ENCODE data around the gene ESPN. TPM values are rescaled to one million over a fixed set of nuclear protein-coding genes. Genes with fewer than 3 reads are reported as not detected.

Gene ESPN
- polyA plus RNA-seq, 1 of the 3 experiments (the other 2 are of a cell fraction) = 0.33 TPM

DNA sequence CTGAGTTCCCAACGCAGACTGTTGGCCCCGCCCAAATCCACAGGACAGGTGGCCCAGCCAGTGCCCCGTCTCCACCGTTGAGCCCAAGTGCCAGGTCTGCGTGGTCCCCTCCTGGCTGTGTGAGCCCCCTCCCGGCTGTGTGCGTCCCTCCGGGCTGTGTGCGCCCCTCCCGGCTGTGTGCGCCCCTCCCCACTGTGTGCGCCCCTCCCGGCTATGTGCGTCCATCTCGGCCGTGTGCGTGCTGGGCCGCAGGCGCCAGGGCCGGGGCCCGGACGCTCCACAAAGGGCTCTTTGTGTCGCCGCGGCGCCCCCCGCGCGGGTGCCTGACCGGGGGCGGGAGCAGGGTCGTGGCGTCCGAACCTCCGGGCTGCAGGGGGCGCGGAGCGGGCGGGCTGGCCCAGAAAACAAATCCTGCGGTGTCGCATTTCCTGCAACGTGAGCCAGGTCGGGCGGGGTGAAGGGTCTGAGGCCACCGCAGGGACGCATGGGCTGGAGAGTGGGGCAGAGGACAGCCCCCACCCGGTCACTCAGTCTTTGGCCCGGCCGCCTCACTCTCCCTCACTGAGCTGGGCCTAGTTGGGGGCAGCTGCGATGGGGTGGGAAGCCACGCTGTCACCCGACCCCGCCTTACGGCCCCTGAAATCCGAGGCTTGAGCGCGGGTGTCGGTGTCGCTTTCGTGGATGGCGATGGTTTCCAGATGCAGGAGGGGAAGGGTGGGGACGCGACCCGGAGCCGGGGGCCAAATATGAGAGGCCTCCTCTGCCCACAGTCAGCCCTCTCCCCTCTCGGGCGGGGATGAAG lies 22.6 kb downstream of the ESPN start:
- Histone ChIP-seq H4K20me1 (ENCODE audit: insufficient read depth) (no peaks in the 10 kb centered on the region), H3K4me2 (no peak overlapping the region), H3K9ac (no peak overlapping the region), H3K36me3 (replicated peaks in 1 of 2; ENCODE audit: control insufficient read depth in 1 of 2, insufficient read depth in 2 of 2, low read length in 1 of 2) (no peaks in the 10 kb centered on the region), H3K9me2 (no peaks in the 10 kb centered on the region), H2AFZ (ENCODE audit: low read depth) (no peak overlapping the region), H3K79me2 (ENCODE audit: insufficient read depth) (no peaks in the 10 kb centered on the region), H3F3A (replicated peaks; ENCODE audit: insufficient read depth) (no peaks in the 10 kb centered on the region), H3K9me3 (no peaks in the 10 kb centered on the region), H3K4me3 (ENCODE audit: low read depth in 2 of 2, low read length in 1 of 2) (no peak overlapping the region), H3K4me1 (ENCODE audit: control insufficient read depth in 1 of 2, insufficient read depth in 2 of 2, low read depth in 1 of 2, low read length in 1 of 2) (no peaks in the 10 kb centered on the region; a peak in 1 of 4 replicates), H3K27ac (ENCODE audit: low read depth in 2 of 2, low read length in 1 of 2) (no peak overlapping the region), H3K27me3 (ENCODE audit: insufficient read depth) (peaks cover 39% of the 10 kb centered on the region)
- no peak for DNase-seq
- WGBS (ENCODE audit: low lambda C conversion rate) = 28% methylated on average over 30 of the region's 67 CpGs
- CTCF ChIA-PET = interaction anchor here (0.6 to 6.8 kb wide), 6 partner anchors 8 to 200 kb away, joined by 3 to 70 read pairs (median 4); partner anchors contain the start of genes NOL9 and TAS1R1
- POLR2A ChIA-PET = no interaction called here
- TF ChIP-seq TCF12 (IDR thresholded peaks at IDR 0.05) (no peak), FOXM1 (IDR thresholded peaks at IDR 0.05; ENCODE audit: low read depth) (no peak), YY1 (IDR thresholded peaks at IDR 0.05; ENCODE audit: low read depth) (no peak), RCOR1 (IDR thresholded peaks at IDR 0.05; ENCODE audit: low read length) (no peak), SIN3A (IDR thresholded peaks at IDR 0.05; ENCODE audit: borderline replicate concordance, low read depth, low read length) (no peak), NRF1 (IDR thresholded peaks at IDR 0.05; ENCODE audit: low read depth, low read length) (no peak), SMC3 (IDR thresholded peaks at IDR 0.05; ENCODE audit: low read depth, low read length) (no peak), MEF2A (IDR thresholded peaks at IDR 0.05; ENCODE audit: borderline replicate concordance, low read depth) (no peak), ELF1 (IDR thresholded peaks at IDR 0.05) (no peak), GABPA (IDR thresholded peaks at IDR 0.05; ENCODE audit: low read depth) (no peak)
- TF ChIP-seq, protein P1, sequence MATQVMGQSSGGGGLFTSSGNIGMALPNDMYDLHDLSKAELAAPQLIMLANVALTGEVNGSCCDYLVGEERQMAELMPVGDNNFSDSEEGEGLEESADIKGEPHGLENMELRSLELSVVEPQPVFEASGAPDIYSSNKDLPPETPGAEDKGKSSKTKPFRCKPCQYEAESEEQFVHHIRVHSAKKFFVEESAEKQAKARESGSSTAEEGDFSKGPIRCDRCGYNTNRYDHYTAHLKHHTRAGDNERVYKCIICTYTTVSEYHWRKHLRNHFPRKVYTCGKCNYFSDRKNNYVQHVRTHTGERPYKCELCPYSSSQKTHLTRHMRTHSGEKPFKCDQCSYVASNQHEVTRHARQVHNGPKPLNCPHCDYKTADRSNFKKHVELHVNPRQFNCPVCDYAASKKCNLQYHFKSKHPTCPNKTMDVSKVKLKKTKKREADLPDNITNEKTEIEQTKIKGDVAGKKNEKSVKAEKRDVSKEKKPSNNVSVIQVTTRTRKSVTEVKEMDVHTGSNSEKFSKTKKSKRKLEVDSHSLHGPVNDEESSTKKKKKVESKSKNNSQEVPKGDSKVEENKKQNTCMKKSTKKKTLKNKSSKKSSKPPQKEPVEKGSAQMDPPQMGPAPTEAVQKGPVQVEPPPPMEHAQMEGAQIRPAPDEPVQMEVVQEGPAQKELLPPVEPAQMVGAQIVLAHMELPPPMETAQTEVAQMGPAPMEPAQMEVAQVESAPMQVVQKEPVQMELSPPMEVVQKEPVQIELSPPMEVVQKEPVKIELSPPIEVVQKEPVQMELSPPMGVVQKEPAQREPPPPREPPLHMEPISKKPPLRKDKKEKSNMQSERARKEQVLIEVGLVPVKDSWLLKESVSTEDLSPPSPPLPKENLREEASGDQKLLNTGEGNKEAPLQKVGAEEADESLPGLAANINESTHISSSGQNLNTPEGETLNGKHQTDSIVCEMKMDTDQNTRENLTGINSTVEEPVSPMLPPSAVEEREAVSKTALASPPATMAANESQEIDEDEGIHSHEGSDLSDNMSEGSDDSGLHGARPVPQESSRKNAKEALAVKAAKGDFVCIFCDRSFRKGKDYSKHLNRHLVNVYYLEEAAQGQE (IDR thresholded peaks at IDR 0.05; ENCODE audit: low read depth, low read length) = no peak
- TF ChIP-seq, protein P2, sequence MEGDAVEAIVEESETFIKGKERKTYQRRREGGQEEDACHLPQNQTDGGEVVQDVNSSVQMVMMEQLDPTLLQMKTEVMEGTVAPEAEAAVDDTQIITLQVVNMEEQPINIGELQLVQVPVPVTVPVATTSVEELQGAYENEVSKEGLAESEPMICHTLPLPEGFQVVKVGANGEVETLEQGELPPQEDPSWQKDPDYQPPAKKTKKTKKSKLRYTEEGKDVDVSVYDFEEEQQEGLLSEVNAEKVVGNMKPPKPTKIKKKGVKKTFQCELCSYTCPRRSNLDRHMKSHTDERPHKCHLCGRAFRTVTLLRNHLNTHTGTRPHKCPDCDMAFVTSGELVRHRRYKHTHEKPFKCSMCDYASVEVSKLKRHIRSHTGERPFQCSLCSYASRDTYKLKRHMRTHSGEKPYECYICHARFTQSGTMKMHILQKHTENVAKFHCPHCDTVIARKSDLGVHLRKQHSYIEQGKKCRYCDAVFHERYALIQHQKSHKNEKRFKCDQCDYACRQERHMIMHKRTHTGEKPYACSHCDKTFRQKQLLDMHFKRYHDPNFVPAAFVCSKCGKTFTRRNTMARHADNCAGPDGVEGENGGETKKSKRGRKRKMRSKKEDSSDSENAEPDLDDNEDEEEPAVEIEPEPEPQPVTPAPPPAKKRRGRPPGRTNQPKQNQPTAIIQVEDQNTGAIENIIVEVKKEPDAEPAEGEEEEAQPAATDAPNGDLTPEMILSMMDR (IDR thresholded peaks at IDR 0.05) = no peak
- TF ChIP-seq, protein P3, sequence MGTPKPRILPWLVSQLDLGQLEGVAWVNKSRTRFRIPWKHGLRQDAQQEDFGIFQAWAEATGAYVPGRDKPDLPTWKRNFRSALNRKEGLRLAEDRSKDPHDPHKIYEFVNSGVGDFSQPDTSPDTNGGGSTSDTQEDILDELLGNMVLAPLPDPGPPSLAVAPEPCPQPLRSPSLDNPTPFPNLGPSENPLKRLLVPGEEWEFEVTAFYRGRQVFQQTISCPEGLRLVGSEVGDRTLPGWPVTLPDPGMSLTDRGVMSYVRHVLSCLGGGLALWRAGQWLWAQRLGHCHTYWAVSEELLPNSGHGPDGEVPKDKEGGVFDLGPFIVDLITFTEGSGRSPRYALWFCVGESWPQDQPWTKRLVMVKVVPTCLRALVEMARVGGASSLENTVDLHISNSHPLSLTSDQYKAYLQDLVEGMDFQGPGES (IDR thresholded peaks at IDR 0.05; ENCODE audit: low read depth, low read length) = no peak
- TF ChIP-seq, protein P4, sequence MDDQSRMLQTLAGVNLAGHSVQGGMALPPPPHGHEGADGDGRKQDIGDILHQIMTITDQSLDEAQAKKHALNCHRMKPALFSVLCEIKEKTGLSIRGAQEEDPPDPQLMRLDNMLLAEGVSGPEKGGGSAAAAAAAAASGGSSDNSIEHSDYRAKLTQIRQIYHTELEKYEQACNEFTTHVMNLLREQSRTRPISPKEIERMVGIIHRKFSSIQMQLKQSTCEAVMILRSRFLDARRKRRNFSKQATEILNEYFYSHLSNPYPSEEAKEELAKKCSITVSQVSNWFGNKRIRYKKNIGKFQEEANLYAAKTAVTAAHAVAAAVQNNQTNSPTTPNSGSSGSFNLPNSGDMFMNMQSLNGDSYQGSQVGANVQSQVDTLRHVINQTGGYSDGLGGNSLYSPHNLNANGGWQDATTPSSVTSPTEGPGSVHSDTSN (IDR thresholded peaks at IDR 0.05) = no peak
- TF ChIP-seq, protein P5, sequence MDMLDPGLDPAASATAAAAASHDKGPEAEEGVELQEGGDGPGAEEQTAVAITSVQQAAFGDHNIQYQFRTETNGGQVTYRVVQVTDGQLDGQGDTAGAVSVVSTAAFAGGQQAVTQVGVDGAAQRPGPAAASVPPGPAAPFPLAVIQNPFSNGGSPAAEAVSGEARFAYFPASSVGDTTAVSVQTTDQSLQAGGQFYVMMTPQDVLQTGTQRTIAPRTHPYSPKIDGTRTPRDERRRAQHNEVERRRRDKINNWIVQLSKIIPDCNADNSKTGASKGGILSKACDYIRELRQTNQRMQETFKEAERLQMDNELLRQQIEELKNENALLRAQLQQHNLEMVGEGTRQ (IDR thresholded peaks at IDR 0.05; ENCODE audit: borderline replicate concordance, low read depth, low read length) = no peak

Measured in SK-N-SH (cell line).